GM19438 (cell line): ENCODE data around the gene SHISA2.

Experiments used
- ATAC-seq: cut with Tn5 transposase; IDR thresholded peaks from one replicate; pipeline ENCODE4 v1.9.1; 2021; ENCODE audit warnings: low read depth; ENCODE audit not compliant: unreplicated experiment

Gene SHISA2

DNA sequence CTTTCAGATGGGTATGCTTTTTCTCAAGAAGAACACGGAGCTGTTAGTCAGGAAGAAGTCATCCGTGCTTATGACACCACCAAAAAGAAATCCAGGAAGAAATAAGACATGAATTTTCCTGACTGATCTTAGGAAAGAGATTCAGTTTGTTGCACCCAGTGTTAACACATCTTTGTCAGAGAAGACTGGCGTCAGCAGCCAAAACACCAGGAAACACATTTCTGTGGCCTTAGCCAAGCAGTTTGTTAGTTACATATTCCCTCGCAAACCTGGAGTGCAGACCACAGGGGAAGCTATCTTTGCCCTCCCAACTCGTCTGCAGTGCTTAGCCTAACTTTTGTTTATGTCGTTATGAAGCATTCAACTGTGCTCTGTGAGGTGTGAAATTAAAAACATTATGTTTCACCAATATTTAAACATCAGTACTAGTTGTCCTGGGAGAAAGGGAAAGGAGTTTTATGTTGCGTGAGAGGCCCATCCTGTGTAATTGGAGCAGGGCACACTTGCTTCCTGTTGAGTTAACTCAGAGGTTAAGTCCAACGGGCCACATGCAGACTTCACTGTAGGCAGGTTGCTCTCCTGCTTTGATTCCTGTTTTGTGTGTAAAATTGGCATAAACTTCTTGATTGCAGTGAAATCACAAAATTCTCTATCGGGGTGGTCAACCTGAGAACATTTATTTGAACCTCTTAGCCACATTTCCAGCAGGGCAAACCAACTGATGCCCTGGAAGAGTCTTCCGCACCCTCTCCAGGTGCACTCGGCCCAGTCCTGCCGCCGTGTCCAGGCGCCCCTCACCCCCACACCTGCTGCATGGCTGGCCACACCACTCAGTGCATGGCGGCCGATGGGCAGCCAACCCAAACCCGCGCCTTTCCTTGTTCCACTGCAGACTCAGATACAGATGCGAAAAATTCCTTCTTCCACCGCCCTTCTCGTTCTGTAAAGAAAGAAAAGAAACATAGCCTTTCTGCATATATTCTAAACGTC lies 31.6 kb downstream of the SHISA2 start:
- ATAC-seq = no peak

GRCh38 chr13:26019251-26019650 lies 32.6 kb downstream of the SHISA2 start:
- ATAC-seq = no peak

- no peak for ATAC-seq
Measured at GRCh38 chr13:26017932-26018665, 33.7 kb downstream of the SHISA2 start.

DNA sequence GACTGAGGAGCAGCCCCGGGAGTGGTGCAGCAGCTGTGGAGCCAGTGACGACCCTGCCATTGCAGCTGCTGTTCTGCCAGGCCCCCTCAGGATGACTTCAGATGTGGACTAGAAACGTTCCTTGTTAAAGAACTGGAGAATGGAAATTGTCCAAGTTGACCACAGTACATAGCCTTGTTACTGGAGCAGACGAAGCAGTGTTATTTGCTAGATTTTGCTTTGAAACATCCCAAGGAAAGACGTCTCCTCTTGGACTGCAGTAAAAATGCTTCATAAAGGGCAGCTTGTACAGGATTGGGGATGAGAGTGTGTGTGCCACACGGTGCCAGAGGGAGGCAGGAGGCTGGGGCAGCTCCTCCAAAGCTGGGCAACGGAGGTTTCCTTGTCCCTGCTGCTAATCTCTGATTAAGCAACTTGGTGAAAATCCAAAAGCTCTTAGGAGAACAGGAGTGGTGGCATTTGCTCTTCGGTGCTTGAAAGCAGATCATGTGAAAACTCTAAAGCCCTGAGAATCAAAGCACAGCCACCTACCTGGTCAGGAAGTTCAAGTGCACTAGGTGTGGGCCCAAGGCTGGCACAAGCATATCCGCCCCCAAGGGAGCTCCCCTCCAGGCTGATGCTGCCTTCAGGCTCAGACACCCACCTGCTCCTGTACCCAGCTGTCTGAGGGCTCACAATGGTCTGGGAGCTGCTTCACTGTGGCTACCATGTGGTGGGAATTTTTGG lies 34.5 kb downstream of the SHISA2 start:
- ATAC-seq = no peak

- no peak for ATAC-seq
Measured at GRCh38 chr13:26016189-26016588, 35.6 kb downstream of the SHISA2 start.

DNA sequence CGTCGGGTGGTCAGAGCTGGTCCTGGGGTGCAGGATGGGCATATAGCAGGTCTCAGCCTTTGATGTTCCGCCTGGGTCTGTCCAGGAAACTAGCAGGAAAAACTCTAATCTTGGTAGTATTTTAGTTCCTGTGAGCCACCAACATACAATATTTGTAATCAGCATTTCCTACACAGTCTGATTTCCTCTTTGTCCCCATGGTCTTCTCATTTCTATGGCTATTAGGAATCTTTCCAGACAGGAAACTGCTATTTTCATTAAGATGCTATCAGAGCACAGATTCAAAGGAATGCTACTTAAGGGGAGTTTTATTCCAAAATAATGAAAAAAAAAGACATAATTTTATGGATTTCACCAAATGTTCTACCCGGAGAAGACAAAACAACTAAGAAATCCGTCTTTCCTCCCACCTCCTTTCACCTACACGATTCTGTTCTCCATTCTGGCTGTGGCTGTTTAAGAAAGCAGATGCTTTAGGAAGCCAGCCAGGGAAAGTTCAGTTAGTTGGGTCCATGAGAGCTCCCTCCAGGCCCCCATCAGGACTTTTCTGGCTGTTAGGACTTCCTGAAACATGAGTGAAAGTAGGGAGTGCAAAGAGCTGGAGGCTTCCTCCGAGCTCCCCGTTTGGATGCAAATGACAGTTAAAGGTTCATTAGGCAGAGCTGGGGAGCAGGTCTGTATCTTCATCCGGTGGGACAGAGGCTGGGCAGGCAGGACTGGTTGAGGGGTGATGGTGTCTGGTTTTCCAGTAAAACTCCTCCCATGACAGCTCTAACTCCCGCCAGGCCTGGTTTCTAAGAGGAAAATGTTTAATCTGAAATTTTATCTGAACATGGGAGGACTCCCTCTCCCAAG lies 36.3 kb downstream of the SHISA2 start:
- no peak for ATAC-seq

- ATAC-seq = no peak
Measured at GRCh38 chr13:26012995-26013394, 38.8 kb downstream of the SHISA2 start.

DNA sequence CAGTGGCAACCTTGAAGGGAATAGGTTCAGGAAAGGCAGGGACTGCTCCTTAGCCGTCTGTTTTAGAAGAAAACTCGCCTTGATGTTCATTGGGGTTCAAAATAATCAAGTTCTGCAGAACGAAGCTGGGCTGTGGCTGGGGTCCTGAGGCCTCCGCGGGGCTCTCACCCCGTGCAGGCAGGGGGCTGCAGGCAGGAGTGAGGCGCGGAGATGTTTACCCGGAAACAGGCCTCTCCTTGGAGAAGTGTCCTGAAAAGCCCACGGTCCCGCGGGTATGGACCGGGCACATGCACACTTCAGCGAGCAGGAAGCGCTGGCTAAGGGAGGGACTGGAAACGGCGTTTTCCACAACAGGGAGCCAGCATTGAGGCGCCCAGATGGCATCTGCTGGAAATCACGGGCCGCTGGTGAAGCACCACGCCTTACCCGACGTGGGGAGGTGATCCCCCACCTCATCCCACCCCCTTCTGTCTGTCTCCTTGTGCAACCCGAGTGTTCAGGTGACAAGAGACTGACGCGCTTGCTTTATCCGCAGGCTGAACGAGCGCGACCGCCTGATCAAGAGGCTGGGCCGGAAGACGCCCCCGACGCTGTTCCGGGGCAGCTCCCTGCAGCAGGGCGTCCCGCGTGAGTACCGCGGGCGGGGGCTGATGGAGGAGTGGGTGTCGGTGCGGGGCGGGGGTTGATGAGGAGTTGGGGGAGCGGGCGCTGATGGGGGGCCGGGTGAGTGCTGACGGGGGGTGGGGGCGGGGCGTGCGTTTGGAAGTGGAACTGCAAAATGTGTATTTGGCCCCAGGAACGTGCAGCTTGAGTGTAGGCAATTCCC lies 39.6 kb downstream of the SHISA2 start:
- no peak for ATAC-seq

DNA sequence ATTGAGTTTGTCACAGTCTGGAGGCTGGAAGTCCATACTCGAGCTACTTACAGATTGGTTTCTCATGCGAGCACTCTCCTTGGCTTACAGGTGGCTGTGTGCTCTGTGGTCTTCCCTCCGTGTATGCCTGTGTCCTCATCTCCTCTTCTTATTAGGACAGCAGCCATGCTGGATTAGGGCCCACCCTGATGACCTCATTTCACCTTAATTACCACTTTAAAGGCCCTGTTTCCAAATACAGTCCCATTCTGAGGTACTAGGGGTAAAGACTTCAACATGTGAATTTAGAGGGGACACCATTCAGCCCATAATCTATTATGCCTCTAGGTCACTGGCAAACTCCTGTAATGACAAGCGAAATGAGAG lies 40.6 kb downstream of the SHISA2 start:
- ATAC-seq = no peak

- ATAC-seq = no peak
Measured at GRCh38 chr13:26010487-26011207, 41.2 kb downstream of the SHISA2 start.

DNA sequence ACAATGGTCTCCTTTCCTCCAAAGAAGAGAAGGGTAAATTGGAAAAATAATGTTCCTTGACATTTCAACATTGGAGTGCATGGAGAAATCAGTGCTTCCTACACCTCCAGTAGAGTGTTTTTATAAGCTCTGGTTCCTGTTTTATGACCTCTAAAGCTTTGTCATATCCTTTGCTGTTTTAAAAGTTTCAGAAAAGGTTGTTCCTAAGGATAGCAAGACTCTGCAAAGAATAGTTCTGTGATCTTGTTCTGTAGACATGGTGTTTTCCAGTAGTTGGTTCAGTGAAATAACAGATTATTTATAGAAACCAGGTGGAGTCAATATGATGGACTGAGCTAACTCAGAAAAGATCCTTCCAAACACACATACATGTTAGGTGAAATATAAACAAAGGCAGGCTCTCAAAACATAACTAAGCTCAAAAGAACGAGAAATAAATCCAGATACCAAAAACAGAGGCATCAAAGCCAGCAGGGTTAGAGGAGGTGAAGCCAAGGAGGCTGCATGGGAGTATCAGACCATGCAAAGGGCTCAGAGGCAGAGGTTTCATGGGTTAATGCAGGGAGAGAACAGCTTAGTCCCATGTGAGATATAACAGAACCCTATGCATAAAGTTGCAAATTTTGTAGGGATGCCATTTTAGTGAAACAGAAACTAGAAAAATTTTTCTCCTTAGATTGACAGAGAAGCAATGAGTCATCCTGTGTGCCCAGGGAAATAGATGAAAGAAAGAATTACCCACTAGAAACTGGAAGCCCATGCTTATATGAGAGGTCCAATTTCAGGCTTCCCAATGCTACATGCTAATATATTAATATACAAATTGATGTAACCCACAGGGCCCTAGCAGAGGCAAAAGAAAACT lies 44.3 kb downstream of the SHISA2 start:
- ATAC-seq = no peak
